ENCODE results near the gene SERINC5. TPM values are rescaled to one million over a fixed set of nuclear protein-coding genes. Genes with fewer than 3 reads are reported as not detected.
A peak's percentile ranks its signal among the peaks of the same experiment; 100 is the strongest.

The SERINC5 gene
- total and polyA plus RNA-seq, 7 donors, result 0.70 to 8.6 (median 2.7) TPM

- intact Hi-C loops (cut with DNase I), result loop anchor here in 1 of 2 donors (10.0 kb wide), 1 partner anchor 1045 kb away; no protein-coding TSS in a partner anchor
- no peak for ATAC-seq
- Histone ChIP-seq H3K36me3 (ENCODE audit: insufficient read depth in 1 of 2, low read depth in 1 of 2) (no peaks in the 10 kb centered on the region), H3K4me1 (no peaks in the 10 kb centered on the region), H3K27me3 (ENCODE audit: insufficient read depth in 3 of 3, low read length in 2 of 3) (no peaks in the 10 kb centered on the region), H3K9me3 (no peaks in the 10 kb centered on the region), H3K27ac (no peak overlapping the region), H3K4me3 (no peak overlapping the region)
- 49 to 62% (median 56%) methylated on average over 3 of the region's 3 CpGs for WGBS, 3 donors
- no peak for DNase-seq
- no peak for TF ChIP-seq CTCF (IDR thresholded peaks at IDR 0.05)
Observed at GRCh38 chr5:80069918-80070318, 185.9 kb downstream of the SERINC5 start.

- Histone ChIP-seq H3K4me1 (no peaks in the 10 kb centered on the region), H3K4me3 (no peak overlapping the region), H3K36me3 (ENCODE audit: insufficient read depth in 1 of 2, low read depth in 1 of 2) (no peaks in the 10 kb centered on the region), H3K27ac (no peak overlapping the region), H3K27me3 (ENCODE audit: insufficient read depth in 3 of 3, low read length in 2 of 3) (no peaks in the 10 kb centered on the region), H3K9me3 (no peaks in the 10 kb centered on the region)
- DNase-seq (no peak), ATAC-seq (peak in 1 of 4 donors; percentile 32)
- intact Hi-C loops (cut with DNase I), result no loop called here
- TF ChIP-seq CTCF (IDR thresholded peaks at IDR 0.05), result no peak
- WGBS, 3 donors, result 27 to 35% (median 32%) methylated on average over 4 of the region's 4 CpGs
Observed at GRCh38 chr5:80069251-80069800, 186.5 kb downstream of the SERINC5 start.

- no peak for TF ChIP-seq CTCF (IDR thresholded peaks at IDR 0.05)
- no peaks in the 10 kb centered on the region for H3K27me3 ChIP-seq (ENCODE audit: insufficient read depth in 3 of 3, low read length in 2 of 3)
- H3K27ac ChIP-seq, result no peak overlapping the region
- H3K36me3 ChIP-seq (ENCODE audit: insufficient read depth in 1 of 2, low read depth in 1 of 2), result no peaks in the 10 kb centered on the region
- intact Hi-C loops (cut with DNase I), result no loop called here
- 81 to 86% (median 85%) methylated on average over 4 of the region's 4 CpGs for WGBS, 3 donors
- ATAC-seq (no peak), DNase-seq (no peak)
- H3K9me3 ChIP-seq, result no peaks in the 10 kb centered on the region
- no peaks in the 10 kb centered on the region for H3K4me1 ChIP-seq
- no peak overlapping the region for H3K4me3 ChIP-seq
Observed at GRCh38 chr5:80068775-80069174, 187.1 kb downstream of the SERINC5 start.

GRCh38 chr5:80068246-80068636 lies 187.6 kb downstream of the SERINC5 start:
- intact Hi-C loops (cut with DNase I), result no loop called here
- H3K27ac ChIP-seq, result no peak overlapping the region

More at GRCh38 chr5:80068246-80068636, 187.6 kb downstream of the SERINC5 start:
- no peak for TF ChIP-seq CTCF (IDR thresholded peaks at IDR 0.05)
- Histone ChIP-seq H3K36me3 (ENCODE audit: insufficient read depth in 1 of 2, low read depth in 1 of 2) (no peaks in the 10 kb centered on the region), H3K27me3 (ENCODE audit: insufficient read depth in 3 of 3, low read length in 2 of 3) (no peaks in the 10 kb centered on the region), H3K4me1 (no peaks in the 10 kb centered on the region), H3K9me3 (no peaks in the 10 kb centered on the region), H3K4me3 (no peak overlapping the region)
- DNase-seq, result no peak
- ATAC-seq, result no peak
- 91 to 97% (median 95%) methylated on average over 5 of the region's 5 CpGs for WGBS, 3 donors

All from psoas muscle (tissue), 8 donors.